Panc1 (cell line): ENCODE results near the gene TRMT6.

Experiments used
- POLR2AphosphoS5 ChIP-seq: IDR thresholded peaks from 2 replicates; pipeline ENCODE4 v1.6.1; 2012; ENCODE audit warnings: mild to moderate bottlenecking, low read depth, low read length, moderate library complexity
- SIN3A ChIP-seq: IDR thresholded peaks from 2 replicates; pipeline ENCODE4 v1.6.1; 2012; ENCODE audit warnings: low read depth, mild to moderate bottlenecking, low read length, moderate library complexity, borderline replicate concordance; ENCODE audit not compliant: insufficient read depth
- TCF7L2 ChIP-seq: IDR thresholded peaks from 2 replicates; pipeline ENCODE4 v1.6.1; 2011; ENCODE audit warnings: mild to moderate bottlenecking, low read depth, low read length, inconsistent platforms
- TF ChIP-seq, protein P1 (sequence below): fragments of 450-650 bp; IDR thresholded peaks from 2 replicates; pipeline ENCODE4 v1.5.1; 2017; ENCODE audit warnings: mild to moderate bottlenecking
- TF ChIP-seq, protein P2 (sequence below), 2 experiments: IDR thresholded peaks; 2 replicates each; pipeline ENCODE4 v1.6.1; 2011 to 2012; ENCODE audit warnings: low read depth in 2 of 2, control low read depth in 1 of 2, low read length in 1 of 2, mild to moderate bottlenecking in 1 of 2, moderate library complexity in 1 of 2; ENCODE audit not compliant: insufficient read depth in 1 of 2

DNA sequence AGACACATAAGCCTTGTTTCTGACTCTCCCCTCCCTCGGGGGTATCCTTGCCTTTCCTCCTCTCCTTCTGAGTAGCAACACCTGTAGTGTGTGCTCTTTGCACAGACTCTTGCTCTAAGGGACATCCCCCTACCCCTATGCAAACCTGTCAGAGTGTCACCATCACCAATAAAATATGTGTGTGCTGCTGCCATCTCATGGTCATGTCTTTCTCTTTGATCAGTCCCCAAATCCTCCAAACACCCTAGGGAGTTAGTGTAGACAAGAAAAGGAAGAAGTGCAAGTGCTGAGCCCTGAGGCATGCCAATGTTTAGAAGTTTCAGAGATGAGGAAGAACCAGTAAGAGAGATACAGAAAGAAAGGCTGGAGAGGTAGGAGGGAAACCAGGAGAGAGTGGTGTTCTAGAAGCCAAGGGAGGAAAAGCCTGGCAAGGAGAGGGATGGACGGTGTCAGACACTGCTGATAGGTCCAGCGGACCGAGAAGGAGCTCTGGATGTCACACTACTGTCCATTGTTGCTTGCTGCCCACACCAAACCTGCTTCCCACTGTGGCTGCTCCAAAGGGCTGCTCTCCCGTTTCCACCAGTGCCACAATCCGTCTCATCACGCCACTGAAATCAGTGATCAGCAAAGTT, 16.4 kb downstream of the TRMT6 start:
- TF ChIP-seq, protein P1, sequence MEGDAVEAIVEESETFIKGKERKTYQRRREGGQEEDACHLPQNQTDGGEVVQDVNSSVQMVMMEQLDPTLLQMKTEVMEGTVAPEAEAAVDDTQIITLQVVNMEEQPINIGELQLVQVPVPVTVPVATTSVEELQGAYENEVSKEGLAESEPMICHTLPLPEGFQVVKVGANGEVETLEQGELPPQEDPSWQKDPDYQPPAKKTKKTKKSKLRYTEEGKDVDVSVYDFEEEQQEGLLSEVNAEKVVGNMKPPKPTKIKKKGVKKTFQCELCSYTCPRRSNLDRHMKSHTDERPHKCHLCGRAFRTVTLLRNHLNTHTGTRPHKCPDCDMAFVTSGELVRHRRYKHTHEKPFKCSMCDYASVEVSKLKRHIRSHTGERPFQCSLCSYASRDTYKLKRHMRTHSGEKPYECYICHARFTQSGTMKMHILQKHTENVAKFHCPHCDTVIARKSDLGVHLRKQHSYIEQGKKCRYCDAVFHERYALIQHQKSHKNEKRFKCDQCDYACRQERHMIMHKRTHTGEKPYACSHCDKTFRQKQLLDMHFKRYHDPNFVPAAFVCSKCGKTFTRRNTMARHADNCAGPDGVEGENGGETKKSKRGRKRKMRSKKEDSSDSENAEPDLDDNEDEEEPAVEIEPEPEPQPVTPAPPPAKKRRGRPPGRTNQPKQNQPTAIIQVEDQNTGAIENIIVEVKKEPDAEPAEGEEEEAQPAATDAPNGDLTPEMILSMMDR = peak; percentile 59
- TF ChIP-seq, protein P2, sequence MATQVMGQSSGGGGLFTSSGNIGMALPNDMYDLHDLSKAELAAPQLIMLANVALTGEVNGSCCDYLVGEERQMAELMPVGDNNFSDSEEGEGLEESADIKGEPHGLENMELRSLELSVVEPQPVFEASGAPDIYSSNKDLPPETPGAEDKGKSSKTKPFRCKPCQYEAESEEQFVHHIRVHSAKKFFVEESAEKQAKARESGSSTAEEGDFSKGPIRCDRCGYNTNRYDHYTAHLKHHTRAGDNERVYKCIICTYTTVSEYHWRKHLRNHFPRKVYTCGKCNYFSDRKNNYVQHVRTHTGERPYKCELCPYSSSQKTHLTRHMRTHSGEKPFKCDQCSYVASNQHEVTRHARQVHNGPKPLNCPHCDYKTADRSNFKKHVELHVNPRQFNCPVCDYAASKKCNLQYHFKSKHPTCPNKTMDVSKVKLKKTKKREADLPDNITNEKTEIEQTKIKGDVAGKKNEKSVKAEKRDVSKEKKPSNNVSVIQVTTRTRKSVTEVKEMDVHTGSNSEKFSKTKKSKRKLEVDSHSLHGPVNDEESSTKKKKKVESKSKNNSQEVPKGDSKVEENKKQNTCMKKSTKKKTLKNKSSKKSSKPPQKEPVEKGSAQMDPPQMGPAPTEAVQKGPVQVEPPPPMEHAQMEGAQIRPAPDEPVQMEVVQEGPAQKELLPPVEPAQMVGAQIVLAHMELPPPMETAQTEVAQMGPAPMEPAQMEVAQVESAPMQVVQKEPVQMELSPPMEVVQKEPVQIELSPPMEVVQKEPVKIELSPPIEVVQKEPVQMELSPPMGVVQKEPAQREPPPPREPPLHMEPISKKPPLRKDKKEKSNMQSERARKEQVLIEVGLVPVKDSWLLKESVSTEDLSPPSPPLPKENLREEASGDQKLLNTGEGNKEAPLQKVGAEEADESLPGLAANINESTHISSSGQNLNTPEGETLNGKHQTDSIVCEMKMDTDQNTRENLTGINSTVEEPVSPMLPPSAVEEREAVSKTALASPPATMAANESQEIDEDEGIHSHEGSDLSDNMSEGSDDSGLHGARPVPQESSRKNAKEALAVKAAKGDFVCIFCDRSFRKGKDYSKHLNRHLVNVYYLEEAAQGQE (IDR thresholded peaks at IDR 0.05; ENCODE audit: insufficient read depth in 1 of 2, low read depth in 2 of 2, low read length in 1 of 2) = no peak
- TF ChIP-seq POLR2AphosphoS5 (no peak), SIN3A (no peak), TCF7L2 (no peak)
